Measurements from ENCODE around the gene TMEM44.

Gene TMEM44

DNA sequence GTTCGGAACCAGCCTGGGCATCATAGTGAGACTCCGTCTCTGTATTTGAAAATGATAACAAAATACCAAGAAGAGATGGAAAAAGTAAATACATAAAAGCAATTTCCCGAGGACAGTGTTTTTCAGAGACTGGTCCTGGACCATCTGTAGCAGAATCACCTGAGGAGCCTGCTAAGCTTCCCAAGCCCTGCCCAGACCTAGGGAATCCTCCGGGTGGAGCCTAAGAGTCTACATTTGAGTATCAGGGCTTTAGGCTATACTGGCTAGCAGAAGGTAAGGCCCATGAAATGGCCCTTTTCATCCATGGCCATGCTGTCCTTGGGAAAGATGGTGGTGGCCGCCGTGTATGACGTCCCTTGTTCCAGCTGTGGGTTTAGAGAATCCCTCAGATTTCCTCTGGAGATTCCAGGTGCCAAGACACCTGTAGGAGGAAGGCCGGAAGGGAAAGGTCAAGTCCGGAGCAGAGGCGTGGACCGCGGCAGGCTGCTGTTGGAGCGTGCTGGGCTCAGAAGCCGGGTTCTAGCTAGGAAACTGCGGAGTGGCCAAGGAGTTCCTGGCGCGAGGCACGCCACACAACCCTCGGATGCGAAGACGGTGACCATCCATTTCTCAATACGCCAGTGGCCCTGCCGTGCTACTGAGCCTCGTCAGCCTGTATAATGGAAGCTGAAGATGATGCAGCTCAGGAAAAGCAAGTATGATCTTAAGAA lies 50.9 kb downstream of the TMEM44 start:
- no peak for DNase-seq (ENCODE audit: low read depth)
- no peak overlapping the region for H3K4me3 ChIP-seq (ENCODE audit: low read depth, low read length)
- TF ChIP-seq, protein P1, sequence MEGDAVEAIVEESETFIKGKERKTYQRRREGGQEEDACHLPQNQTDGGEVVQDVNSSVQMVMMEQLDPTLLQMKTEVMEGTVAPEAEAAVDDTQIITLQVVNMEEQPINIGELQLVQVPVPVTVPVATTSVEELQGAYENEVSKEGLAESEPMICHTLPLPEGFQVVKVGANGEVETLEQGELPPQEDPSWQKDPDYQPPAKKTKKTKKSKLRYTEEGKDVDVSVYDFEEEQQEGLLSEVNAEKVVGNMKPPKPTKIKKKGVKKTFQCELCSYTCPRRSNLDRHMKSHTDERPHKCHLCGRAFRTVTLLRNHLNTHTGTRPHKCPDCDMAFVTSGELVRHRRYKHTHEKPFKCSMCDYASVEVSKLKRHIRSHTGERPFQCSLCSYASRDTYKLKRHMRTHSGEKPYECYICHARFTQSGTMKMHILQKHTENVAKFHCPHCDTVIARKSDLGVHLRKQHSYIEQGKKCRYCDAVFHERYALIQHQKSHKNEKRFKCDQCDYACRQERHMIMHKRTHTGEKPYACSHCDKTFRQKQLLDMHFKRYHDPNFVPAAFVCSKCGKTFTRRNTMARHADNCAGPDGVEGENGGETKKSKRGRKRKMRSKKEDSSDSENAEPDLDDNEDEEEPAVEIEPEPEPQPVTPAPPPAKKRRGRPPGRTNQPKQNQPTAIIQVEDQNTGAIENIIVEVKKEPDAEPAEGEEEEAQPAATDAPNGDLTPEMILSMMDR (conservative IDR thresholded peaks at IDR 0.05; ENCODE audit: low read depth, low read length): no peak

DNA sequence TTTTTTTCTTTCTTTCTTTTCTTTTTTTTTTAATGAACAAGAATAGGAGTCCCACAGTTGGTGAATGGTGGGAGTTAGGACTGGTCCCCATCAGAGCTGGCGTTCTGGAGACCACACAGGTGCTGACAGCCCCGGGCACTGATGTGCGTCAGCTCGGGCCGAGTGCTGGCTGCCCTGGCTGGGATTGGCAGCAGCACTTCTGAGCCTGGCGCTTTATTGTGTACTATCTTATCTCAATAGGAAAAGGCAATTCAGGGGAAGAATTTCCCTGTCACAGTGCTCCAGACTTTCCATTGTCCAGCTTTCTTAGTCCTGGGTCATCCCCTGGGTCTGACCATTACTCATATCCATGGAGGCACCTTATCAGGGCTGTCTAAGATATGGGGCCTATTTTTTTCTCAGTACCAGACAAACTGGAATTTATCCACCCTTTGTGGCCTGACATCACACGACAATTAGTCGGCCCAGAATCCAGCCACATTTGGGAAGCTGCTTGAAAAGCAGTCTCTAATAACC lies 54.1 kb downstream of the TMEM44 start:
- no peak overlapping the region for H3K4me3 ChIP-seq (ENCODE audit: low read depth, low read length)
- no peak for DNase-seq (ENCODE audit: low read depth)
- TF ChIP-seq, protein P1 (conservative IDR thresholded peaks at IDR 0.05; ENCODE audit: low read depth, low read length): no peak

DNA sequence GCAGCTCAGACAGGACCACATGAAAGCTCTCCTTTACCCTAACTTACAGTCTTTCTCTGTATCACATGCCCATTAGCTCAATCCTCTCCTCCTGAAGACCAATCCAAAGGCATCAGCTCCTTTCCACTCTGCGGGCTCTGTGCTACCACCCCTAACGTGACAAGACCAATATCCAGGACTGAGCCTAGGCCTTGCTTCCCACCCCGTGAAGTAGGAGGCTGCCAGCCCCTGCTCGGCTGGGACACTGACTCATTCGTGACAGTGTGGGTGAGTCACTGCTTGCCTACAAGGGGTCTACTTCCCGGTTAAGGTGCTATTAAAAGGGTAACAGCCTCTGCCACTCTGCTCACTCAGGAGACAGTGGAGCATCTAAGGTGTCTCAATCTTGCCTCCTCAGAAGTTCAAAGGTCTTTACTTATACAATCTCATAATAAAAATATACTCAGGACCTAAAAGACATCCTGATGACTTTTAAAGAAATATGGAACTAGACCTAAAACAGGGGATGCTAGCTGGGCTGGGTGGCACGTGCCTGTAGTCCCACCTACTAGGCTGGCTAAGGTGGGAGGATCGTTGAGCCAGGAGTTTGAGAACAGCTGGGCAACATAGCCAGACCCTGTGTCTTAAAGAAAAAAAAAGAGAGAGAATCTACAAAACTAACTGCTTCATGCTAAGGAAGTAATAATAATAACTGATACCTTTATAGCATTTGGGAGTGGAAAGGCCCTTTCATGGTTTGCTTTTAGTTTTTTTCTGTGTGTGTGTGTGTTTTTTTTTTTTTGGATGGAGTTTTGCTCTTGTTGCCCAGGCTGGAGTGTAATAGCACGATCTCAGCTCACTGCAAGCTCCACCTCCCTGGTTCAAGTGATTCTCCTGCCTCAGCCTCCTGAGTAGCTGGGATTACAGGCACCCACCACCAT lies 55.0 kb downstream of the TMEM44 start:
- H3K4me3 ChIP-seq (ENCODE audit: low read depth, low read length): no peak overlapping the region
- DNase-seq (ENCODE audit: low read depth): peak; percentile 80
- TF ChIP-seq, protein P1 (conservative IDR thresholded peaks at IDR 0.05; ENCODE audit: low read depth, low read length): no peak

DNA sequence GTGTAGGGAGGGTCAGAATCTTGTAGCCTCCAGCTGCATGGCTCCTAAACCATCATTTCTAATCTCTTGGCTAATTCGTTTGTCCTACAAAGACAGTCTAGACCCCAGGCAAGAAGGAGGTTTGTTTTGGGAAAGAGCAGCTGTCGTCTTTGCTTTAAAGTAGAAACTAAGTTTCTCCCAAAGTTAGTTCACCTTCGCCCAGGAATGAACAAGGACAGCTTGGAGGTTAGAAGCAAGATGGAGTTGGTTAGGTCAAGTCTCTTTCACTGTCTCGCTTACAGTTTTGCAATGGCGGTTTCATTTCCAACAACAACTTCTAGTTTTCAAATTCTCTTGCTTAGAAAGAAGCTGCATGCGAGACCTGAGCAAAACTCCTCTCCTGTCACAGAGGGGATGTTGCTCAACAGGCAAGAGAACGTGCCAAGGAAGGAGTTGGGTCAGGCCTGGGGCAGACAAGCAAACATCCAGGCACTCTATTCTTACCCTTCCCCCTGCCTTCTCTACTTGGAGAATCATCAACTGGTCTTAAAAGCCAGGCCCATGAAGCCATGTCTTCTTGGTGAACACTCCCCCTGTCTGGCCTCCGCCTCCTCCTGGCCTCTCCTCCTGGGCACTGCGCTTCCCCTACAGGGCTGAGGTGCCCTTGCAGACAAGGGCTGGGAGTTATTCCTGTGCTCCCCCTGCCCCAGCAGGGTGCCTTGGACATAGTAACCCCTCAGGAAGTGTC lies 57.6 kb downstream of the TMEM44 start:
- no peak overlapping the region for H3K4me3 ChIP-seq (ENCODE audit: low read depth, low read length)
- peak; percentile 80 for DNase-seq (ENCODE audit: low read depth)
- TF ChIP-seq, protein P1 (conservative IDR thresholded peaks at IDR 0.05; ENCODE audit: low read depth, low read length): no peak

DNA sequence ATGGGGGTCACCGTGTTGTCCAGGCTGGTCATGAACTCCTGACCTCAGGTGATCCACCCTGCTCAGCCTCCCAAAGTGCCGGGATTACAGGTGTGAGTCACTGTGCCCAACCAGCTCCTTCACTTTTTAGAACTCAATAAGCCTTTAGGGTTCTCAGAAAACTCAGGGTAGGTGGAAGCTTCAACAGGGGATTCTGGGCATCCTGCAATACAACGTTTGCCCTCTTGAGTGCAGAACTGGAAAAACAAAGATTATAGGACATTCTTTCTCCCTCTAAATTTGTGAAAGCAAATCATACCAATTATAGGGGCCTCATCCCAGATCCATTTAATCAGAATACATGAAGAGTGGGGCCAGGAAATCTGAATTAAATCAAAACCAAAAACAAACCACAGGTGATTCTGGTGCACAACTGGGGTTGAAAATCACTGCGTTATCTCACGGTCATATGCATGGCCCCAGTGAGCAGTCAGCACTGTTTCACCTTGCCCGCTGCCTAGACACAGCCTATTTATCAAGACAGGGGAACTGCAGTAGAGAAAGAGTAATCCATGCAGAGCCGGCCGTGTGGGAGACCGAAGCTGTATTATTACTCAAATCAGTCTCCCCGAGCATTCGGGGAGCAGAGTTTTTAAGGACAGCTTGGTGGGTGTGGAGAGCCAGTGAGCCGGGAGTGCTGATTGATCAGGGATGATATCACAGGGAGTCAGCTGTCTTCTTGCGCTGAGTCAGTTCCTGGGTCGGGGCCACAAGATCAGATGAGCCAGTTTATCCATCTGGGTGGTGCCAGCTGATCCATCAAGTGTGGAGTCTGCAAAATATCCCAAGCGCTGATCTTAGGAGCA lies 58.4 kb downstream of the TMEM44 start:
- TF ChIP-seq, protein P1 (conservative IDR thresholded peaks at IDR 0.05; ENCODE audit: low read depth, low read length): peak; percentile 53
- peak; percentile 69 for DNase-seq (ENCODE audit: low read depth)
- H3K4me3 ChIP-seq (ENCODE audit: low read depth, low read length): no peak overlapping the region
